Tibial nerve (tissue), 4 donors: ENCODE data around the gene PHF14. TPM values are rescaled to one million over a fixed set of nuclear protein-coding genes. Genes with fewer than 3 reads are reported as not detected.
"Not testable (repeated sequence)": the region's sequence is repeated elsewhere in the genome, so short reads cannot be mapped to it uniquely, and the experiment has no call there.

Experiments
- DNase-seq, 2 donors: peaks; one replicate each; pipeline ENCODE4 v3.0.0-alpha.2; 2019; ENCODE audit warnings: low spot score in 2 of 2
- H3K27ac ChIP-seq, 4 donors: fragments of 200-600 bp; sonication (generic) in 3 of 4; one replicate each; pipeline ENCODE4 v1.5.1; 2017 to 2019; ENCODE audit warnings: mild to moderate bottlenecking in 1 of 4
- H3K27me3 ChIP-seq, 2 donors: fragments of 200-600 bp; sonication (generic) in 1 of 2; one replicate each; pipeline versions ENCODE4 v1.5.1 to v1.6.0; 2017 to 2019
- H3K36me3 ChIP-seq, 3 donors: fragments of 200-600 bp; sonication (generic); one replicate each; pipeline ENCODE4 v1.5.1; 2018 to 2019
- H3K4me1 ChIP-seq, 4 donors: fragments of 200-600 bp; sonication (generic) in 3 of 4; one replicate each; pipeline ENCODE4 v1.5.1; 2017 to 2019
- H3K4me3 ChIP-seq, 4 donors: fragments of 200-600 bp; sonication (generic) in 3 of 4; one replicate each; pipeline ENCODE4 v1.5.1; 2017 to 2019; ENCODE audit warnings: mild to moderate bottlenecking in 1 of 4, moderate library complexity in 1 of 4
- H3K9me3 ChIP-seq, 4 donors: fragments of 200-600 bp; sonication (generic) in 3 of 4; one replicate each; pipeline ENCODE4 v1.5.1; 2017 to 2019
- CTCF ChIP-seq, 5 experiments: fragments of 200-600 bp in 3 of 5; fragments of 450-650 bp in 2 of 5; sonication (generic) in 3 of 5; IDR thresholded peaks; one replicate each; pipeline ENCODE4 v1.5.1; 2016 to 2019; ENCODE audit warnings: antibody characterized with exemption in 5 of 5, mild to moderate bottlenecking in 3 of 5, moderate library complexity in 2 of 5
- EP300 ChIP-seq, 2 donors: sonication (generic); formaldehyde crosslinking; IDR thresholded peaks; one replicate each; pipeline ENCODE4 v1.6.1; 2017; ENCODE audit warnings: antibody characterized with exemption in 2 of 2, mild to moderate bottlenecking in 1 of 2
- POLR2A ChIP-seq, 2 donors: fragments of 450-650 bp; IDR thresholded peaks; one replicate each; pipeline ENCODE4 v1.6.1; 2017; ENCODE audit warnings: antibody characterized with exemption in 2 of 2, mild to moderate bottlenecking in 2 of 2, moderate library complexity in 2 of 2
- WGBS, 2 donors: methylation state at CpG; one replicate each; pipeline ENCODE4 v1.1.5; 2018; 5-methylcytosine and 5-hydroxymethylcytosine counted together
- total RNA-seq, 4 donors: library from RNA; depleted of rRNA; stranded (reverse); fragments of >200 nt; gene quantifications; one replicate each; pipeline ENCODE4 v1.1.0, GENCODE V29; 2016

The PHF14 gene
- total RNA-seq, 4 donors from 2014 or later: 48.9 to 54.8 (median 51.5) TPM

DNA sequence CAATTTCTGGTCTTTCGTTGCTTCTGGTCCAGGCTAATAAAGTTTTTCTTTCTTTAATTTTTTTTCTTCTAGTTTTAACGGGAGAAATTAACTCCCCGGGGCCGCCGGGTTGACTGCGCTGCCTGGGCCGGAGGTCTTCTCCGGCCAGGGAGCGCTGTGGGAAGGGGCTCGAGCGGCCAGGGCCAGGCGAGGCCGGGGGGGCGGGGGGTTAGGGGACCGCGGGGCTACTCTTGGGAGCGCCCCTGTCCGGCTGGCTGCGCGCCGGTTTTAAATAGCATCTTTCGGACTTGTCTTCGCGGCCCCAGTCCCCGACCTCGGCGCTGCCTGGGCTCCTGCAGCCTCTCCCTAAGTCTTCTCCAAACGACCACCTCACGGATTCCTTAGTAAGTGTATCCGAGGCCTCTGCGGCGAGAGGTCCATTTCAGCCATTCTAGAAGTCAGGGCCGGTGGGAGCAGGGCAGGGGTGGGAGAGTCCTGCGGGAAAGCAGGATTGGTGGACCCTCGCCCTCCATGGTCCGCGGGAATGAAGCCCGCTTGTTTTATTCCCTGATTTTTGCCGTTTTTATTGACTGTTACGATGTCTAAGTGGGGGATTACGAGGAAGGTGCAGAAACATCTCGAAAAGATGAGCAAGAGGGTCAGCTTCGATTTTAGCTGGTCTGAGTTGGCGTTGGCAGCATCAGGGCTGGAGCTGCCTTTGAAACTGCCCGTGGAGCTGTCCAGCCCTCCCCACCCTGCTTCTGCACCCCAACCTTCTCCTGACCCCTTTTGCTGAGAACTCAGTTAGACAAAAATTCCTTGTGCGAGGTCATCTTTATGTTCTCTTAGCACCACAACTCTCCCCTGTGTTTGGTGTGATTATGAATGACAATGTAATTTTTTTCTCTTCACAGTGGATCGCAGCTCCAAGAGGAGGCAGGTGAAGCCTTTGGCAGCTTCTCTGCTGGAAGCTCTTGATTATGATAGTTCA lies 555 bp downstream of the PHF14 start:
- H3K27ac ChIP-seq: peak overlapping the region; percentile 30 to 90 (median 82)
- WGBS, 2 donors: 0 to 1% methylated on average over 42 to 47 of the region's 47 CpGs
- no peak for TF ChIP-seq POLR2A (IDR thresholded peaks at IDR 0.05)
- TF ChIP-seq CTCF (IDR thresholded peaks at IDR 0.05): no peak
- TF ChIP-seq EP300 (IDR thresholded peaks at IDR 0.05): peak in 1 of 2 donors; percentile 6
- H3K4me3 ChIP-seq: peak overlapping the region; percentile 59 to 93 (median 79)
- H3K9me3 ChIP-seq: no peaks in the 10 kb centered on the region
- H3K27me3 ChIP-seq: no peaks in the 10 kb centered on the region
- H3K4me1 ChIP-seq: peaks cover 0 to 29% (median 8%) of the 10 kb centered on the region in 4 donors
- H3K36me3 ChIP-seq: no peaks in the 10 kb centered on the region
- DNase-seq: peak in 1 of 2 donors; percentile 5

DNA sequence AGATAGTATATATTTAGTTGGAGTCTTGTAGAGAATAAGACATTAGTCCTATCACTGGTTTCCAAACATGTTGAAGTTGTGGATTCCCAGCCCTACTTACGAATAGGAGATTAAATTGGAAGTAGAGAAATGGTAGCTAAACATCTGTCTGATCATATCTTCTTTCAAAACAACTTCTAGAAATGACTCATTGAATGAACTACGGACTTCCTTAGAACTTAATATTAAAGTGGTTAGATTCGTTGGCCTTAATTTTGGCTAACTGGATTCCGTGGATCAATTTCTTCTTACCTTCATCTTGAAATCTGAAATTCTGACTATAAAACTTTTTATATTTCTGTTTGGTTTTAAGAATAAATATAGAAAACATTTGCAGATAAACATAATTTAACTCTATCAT lies 3.4 kb downstream of the PHF14 start:
- no peak overlapping the region for H3K4me3 ChIP-seq
- WGBS, 2 donors: 80% methylated on average over 4 of the region's 4 CpGs

DNA sequence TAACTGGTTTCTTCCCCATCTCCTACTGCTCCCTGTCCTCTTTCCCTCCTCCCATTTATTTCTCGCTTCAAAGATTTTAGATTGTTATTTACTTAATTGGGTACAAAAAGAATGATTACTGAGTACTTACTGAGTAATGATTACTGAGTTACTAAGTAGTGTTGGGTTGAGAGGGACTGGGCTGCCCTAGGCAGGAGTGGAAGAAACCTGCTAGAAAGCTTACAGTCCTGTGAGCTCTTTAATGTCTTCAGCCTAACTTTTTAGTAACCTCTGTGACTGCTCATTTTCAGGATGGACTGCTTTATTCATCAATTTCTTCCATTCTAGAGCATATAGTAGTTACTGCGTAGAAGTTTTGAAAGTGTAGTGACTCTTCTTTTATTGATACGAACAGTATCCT lies 7.6 kb downstream of the PHF14 start:
- Histone ChIP-seq H3K4me3 (no peak overlapping the region), H3K27me3 (no peaks in the 10 kb centered on the region), H3K4me1 (peaks cover 0 to 4% (median 2%) of the 10 kb centered on the region in 4 donors), H3K36me3 (peaks cover 0 to 9% (median 0%) of the 10 kb centered on the region in 3 donors), H3K9me3 (no peaks in the 10 kb centered on the region), H3K27ac (no peak overlapping the region)
- TF ChIP-seq EP300 (IDR thresholded peaks at IDR 0.05): no peak
- TF ChIP-seq POLR2A (IDR thresholded peaks at IDR 0.05): no peak
- TF ChIP-seq CTCF (IDR thresholded peaks at IDR 0.05): no peak
- no peak for DNase-seq
- WGBS, 2 donors: 96 to 97% methylated on average over 3 of the region's 3 CpGs

More for the DNA sequence above, 3.4 kb downstream of the PHF14 start:
- Histone ChIP-seq H3K27ac (no peak overlapping the region), H3K4me1 (peaks cover 0 to 29% (median 8%) of the 10 kb centered on the region in 4 donors), H3K27me3 (no peaks in the 10 kb centered on the region), H3K36me3 (no peaks in the 10 kb centered on the region), H3K9me3 (no peaks in the 10 kb centered on the region)
- no peak for TF ChIP-seq POLR2A (IDR thresholded peaks at IDR 0.05)
- TF ChIP-seq EP300 (IDR thresholded peaks at IDR 0.05): no peak
- no peak for DNase-seq

DNA sequence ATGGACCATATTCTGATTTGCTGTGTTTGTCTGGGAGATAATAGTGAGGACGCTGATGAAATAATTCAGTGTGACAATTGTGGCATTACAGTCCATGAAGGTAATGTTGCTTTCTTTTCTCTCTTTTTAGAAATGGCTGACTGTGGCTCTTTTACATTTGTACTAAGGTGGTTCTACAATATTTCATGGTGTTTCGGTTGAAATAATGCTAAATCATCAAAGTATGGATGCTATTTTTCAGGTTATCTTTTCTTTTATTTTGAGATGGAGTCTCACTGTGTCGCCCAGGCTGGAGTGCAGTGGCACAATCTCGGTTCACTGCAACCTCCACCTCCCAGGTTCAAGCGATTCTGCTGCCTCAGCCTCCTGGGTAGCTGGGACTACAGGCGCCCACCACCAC lies 17.1 kb downstream of the PHF14 start:
- H3K27me3 ChIP-seq, DNase-seq, H3K4me1 ChIP-seq, H3K27ac ChIP-seq, H3K9me3 ChIP-seq, H3K4me3 ChIP-seq: not testable (repeated sequence)
- WGBS, 2 donors: 97% methylated on average over 6 of the region's 6 CpGs
- H3K36me3 ChIP-seq: peaks cover 0 to 38% (median 0%) of the 10 kb centered on the region in 3 donors

GRCh38 chr7:10995482-10996166 lies 22.0 kb downstream of the PHF14 start:
- peaks cover 0 to 48% (median 0%) of the 10 kb centered on the region in 3 donors for H3K36me3 ChIP-seq
- H3K4me1 ChIP-seq, H3K4me3 ChIP-seq, H3K9me3 ChIP-seq, H3K27ac ChIP-seq, DNase-seq, H3K27me3 ChIP-seq: not testable (repeated sequence)
- 98 to 99% methylated on average over 21 to 22 of the region's 34 CpGs for WGBS, 2 donors

GRCh38 chr7:10998996-10999757 lies 25.5 kb downstream of the PHF14 start:
- Histone ChIP-seq H3K4me3 (no peak overlapping the region), H3K27ac (peak overlapping the region in 1 of 4 donors; percentile 8), H3K9me3 (peaks cover 0 to 9% (median 0%) of the 10 kb centered on the region in 4 donors), H3K27me3 (no peaks in the 10 kb centered on the region), H3K4me1 (peaks cover 0 to 8% (median 0%) of the 10 kb centered on the region in 4 donors), H3K36me3 (peaks cover 0 to 27% (median 0%) of the 10 kb centered on the region in 3 donors)
- no peak for DNase-seq
- TF ChIP-seq CTCF (IDR thresholded peaks at IDR 0.05): no peak
- TF ChIP-seq EP300 (IDR thresholded peaks at IDR 0.05): no peak
- TF ChIP-seq POLR2A (IDR thresholded peaks at IDR 0.05): no peak
- 59% methylated on average over 4 of the region's 4 CpGs for WGBS, 2 donors
